Measurements from ENCODE around the gene INTS1.

GRCh38 chr7:1448958-1449357 lies 55.2 kb downstream of the INTS1 start:
- TF ChIP-seq, protein P1, sequence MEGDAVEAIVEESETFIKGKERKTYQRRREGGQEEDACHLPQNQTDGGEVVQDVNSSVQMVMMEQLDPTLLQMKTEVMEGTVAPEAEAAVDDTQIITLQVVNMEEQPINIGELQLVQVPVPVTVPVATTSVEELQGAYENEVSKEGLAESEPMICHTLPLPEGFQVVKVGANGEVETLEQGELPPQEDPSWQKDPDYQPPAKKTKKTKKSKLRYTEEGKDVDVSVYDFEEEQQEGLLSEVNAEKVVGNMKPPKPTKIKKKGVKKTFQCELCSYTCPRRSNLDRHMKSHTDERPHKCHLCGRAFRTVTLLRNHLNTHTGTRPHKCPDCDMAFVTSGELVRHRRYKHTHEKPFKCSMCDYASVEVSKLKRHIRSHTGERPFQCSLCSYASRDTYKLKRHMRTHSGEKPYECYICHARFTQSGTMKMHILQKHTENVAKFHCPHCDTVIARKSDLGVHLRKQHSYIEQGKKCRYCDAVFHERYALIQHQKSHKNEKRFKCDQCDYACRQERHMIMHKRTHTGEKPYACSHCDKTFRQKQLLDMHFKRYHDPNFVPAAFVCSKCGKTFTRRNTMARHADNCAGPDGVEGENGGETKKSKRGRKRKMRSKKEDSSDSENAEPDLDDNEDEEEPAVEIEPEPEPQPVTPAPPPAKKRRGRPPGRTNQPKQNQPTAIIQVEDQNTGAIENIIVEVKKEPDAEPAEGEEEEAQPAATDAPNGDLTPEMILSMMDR (conservative IDR thresholded peaks at IDR 0.05; ENCODE audit: low read depth, low read length) = no peak
- TF ChIP-seq MXI1 (IDR thresholded peaks at IDR 0.05; ENCODE audit: borderline replicate concordance, low read depth, low read length) = no peak
- no peak for TF ChIP-seq POLR2A (IDR thresholded peaks at IDR 0.05; ENCODE audit: low read depth, low read length)
- TF ChIP-seq RCOR1 (IDR thresholded peaks at IDR 0.05; ENCODE audit: insufficient replicate concordance, low read length) = no peak
- TF ChIP-seq RAD21 (IDR thresholded peaks at IDR 0.05; ENCODE audit: low read length) = no peak
- TF ChIP-seq CEBPB (IDR thresholded peaks at IDR 0.05; ENCODE audit: low read depth, low read length) = no peak

All from IMR-90 (cell line).